AG10803 (cell line): ENCODE data around the gene TBX10.
A peak's percentile ranks its signal among the peaks of the same experiment; 100 is the strongest.

Experiments used
- DNase-seq: peaks from one replicate; pipeline ENCODE4 v3.0.0; 2010; ENCODE audit warnings: low read depth
- H3K4me3 ChIP-seq: 2 replicates; pipeline ENCODE4 v1.5.1; 2011; ENCODE audit warnings: mild to moderate bottlenecking, low read length, control low read depth
- CTCF ChIP-seq: conservative IDR thresholded peaks from 2 replicates; pipeline ENCODE4 v1.5.1; 2011; ENCODE audit warnings: mild to moderate bottlenecking, low read length, control low read depth, inconsistent platforms

TBX10 gene

GRCh38 chr11:67646535-67647336 is 7.2 kb upstream of the TBX10 start:
- no peak for TF ChIP-seq CTCF
- H3K4me3 ChIP-seq = no peak overlapping the region
- no peak for DNase-seq

- TF ChIP-seq CTCF = no peak
- DNase-seq = no peak
- H3K4me3 ChIP-seq = no peak overlapping the region
Measured at GRCh38 chr11:67645521-67646461, 6.2 kb upstream of the TBX10 start.

GRCh38 chr11:67644472-67645418 is 5.2 kb upstream of the TBX10 start:
- no peak for DNase-seq
- TF ChIP-seq CTCF = no peak
- H3K4me3 ChIP-seq = no peak overlapping the region

- peak; percentile 19 for TF ChIP-seq CTCF
- no peak overlapping the region for H3K4me3 ChIP-seq
- DNase-seq = no peak
Measured at GRCh38 chr11:67644042-67644441, 4.5 kb upstream of the TBX10 start.

GRCh38 chr11:67642173-67643120 is 2.9 kb upstream of the TBX10 start:
- H3K4me3 ChIP-seq = no peak overlapping the region
- TF ChIP-seq CTCF = no peak
- no peak for DNase-seq
